ENCODE results near the gene CACNG4. TPM values are rescaled to one million over a fixed set of nuclear protein-coding genes. Genes with fewer than 3 reads are reported as not detected.

The CACNG4 gene
- total RNA-seq, 1 donor from 2014 or later = 27.5 TPM

DNA sequence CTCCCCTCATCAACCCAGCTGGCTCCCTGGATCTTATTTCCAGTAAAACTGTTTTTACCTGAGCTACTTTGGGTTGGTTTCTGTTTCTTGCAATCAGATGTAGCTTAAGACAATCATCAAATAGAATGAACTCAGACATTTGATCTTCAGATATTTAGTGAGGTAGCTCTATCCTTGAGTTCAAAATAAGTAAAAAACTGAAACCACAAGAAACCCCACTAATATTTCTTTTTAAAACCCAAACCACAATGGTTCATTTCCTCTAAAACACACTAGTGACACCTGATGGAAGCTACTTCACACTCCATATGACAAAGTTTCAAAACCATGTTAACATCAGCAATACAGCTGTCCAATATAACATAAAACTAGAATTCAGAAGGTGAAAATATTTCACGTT lies 117.6 kb downstream of the CACNG4 start:
- TF ChIP-seq, protein P1, sequence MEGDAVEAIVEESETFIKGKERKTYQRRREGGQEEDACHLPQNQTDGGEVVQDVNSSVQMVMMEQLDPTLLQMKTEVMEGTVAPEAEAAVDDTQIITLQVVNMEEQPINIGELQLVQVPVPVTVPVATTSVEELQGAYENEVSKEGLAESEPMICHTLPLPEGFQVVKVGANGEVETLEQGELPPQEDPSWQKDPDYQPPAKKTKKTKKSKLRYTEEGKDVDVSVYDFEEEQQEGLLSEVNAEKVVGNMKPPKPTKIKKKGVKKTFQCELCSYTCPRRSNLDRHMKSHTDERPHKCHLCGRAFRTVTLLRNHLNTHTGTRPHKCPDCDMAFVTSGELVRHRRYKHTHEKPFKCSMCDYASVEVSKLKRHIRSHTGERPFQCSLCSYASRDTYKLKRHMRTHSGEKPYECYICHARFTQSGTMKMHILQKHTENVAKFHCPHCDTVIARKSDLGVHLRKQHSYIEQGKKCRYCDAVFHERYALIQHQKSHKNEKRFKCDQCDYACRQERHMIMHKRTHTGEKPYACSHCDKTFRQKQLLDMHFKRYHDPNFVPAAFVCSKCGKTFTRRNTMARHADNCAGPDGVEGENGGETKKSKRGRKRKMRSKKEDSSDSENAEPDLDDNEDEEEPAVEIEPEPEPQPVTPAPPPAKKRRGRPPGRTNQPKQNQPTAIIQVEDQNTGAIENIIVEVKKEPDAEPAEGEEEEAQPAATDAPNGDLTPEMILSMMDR (conservative IDR thresholded peaks at IDR 0.05) = no peak

More for the DNA sequence above, 117.6 kb downstream of the CACNG4 start:
- no peak for DNase-seq (ENCODE audit: extremely low spot score, unreplicated experiment)
- Mint-ChIP-seq H3K4me1 (ENCODE audit: unreplicated experiment) (no peaks in the 10 kb centered on the region), H3K27ac (no peak overlapping the region), H3K27me3 (no peaks in the 10 kb centered on the region), H3K4me3 (no peak overlapping the region), H3K36me3 (peaks cover 24% of the 10 kb centered on the region), H3K9me3 (no peaks in the 10 kb centered on the region)

Other genes with a start within 250 kb of the CACNG4 start
- gene CACNG5, start 129.6 kb upstream of the CACNG4 start, total RNA-seq (ENCODE audit: low replicate concordance) = 0.68 TPM in 1 of 2 replicates, not detected in the other
- 0.24 and 0.29 TPM in 2 replicates for gene CACNG1, start 79.8 kb downstream of the CACNG4 start, total RNA-seq (ENCODE audit: low replicate concordance)